ENCODE data around the gene EPC1.

DNA sequence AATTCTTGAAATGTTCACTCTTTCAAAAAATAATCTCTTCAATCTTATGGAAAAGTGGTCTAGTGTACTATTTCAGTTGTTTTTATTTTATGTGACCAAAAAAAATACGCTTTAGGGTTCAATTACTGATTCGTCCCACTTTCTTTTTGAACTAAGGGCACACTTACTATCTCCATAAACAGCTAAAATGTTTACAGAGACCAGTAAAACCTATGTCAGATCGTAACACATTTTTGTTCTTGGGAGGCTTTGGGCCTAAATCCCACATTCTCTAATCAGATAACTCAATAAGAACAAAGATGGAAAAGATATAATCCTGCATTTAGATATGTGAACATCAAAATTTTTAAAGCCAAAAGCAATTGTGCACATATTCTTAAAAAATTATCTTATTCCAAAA is 29.8 kb upstream of the EPC1 start:
- TF ChIP-seq, protein P1, sequence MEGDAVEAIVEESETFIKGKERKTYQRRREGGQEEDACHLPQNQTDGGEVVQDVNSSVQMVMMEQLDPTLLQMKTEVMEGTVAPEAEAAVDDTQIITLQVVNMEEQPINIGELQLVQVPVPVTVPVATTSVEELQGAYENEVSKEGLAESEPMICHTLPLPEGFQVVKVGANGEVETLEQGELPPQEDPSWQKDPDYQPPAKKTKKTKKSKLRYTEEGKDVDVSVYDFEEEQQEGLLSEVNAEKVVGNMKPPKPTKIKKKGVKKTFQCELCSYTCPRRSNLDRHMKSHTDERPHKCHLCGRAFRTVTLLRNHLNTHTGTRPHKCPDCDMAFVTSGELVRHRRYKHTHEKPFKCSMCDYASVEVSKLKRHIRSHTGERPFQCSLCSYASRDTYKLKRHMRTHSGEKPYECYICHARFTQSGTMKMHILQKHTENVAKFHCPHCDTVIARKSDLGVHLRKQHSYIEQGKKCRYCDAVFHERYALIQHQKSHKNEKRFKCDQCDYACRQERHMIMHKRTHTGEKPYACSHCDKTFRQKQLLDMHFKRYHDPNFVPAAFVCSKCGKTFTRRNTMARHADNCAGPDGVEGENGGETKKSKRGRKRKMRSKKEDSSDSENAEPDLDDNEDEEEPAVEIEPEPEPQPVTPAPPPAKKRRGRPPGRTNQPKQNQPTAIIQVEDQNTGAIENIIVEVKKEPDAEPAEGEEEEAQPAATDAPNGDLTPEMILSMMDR (conservative IDR thresholded peaks at IDR 0.05; ENCODE audit: low read length): no peak
- TF ChIP-seq EZH2phosphoT487 (IDR thresholded peaks at IDR 0.05; ENCODE audit: borderline replicate concordance): no peak

All from Loucy (cell line).